NCI-H524 treated with DMSO at 0.1 percent for 48 hours (cell line): ENCODE data around the gene E2F1.
"Not testable (repeated sequence)": the region's sequence is repeated elsewhere in the genome, so short reads cannot be mapped to it uniquely, and the experiment has no call there.

Experiments
- DNase-seq: peaks from one replicate; lab custom pipeline; 2025; lab: John Stamatoyannopoulos, UW

The E2F1 gene

GRCh38 chr20:33640287-33640686 lies 45.9 kb downstream of the E2F1 start:
- DNase-seq, result no peak

DNA sequence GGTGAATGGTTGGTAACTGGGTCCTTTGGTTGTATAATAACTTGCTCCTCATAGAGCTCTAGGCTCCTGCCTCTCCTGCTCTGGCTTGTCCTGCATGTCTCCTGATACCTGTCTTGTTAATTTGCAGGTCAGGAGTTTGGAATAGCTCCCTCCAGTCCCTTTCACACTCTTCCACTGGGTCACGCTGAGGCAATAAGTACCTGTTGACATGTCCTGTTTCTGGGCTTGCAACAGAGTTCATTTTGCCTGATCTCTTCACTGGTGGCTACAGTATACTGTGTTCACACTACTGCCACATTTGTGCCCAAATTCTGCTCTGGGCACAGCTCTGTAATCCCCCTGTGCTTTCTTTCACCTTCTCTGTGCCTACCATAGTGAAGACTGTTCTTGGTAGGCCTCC lies 49.4 kb downstream of the E2F1 start:
- DNase-seq, result no peak

DNA sequence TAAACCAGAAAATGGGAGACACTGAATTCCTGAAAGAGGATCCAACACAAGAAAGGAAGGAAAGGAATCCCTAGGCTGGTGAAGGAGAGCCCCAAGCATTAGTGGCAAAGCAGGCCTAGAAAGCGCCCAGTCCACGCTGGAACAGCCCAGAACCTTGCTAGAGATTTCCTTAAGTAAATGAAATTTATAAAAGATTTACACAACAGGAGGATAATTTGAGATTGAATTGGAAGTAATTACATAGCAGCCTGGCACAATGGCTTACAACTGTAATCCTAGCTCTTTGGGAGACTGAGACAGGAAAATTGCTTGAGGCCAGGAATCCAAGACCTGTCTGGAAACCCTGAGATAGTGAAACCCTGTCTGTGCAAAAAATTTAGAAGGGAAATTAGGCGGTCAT lies 50.8 kb downstream of the E2F1 start:
- no peak for DNase-seq

DNA sequence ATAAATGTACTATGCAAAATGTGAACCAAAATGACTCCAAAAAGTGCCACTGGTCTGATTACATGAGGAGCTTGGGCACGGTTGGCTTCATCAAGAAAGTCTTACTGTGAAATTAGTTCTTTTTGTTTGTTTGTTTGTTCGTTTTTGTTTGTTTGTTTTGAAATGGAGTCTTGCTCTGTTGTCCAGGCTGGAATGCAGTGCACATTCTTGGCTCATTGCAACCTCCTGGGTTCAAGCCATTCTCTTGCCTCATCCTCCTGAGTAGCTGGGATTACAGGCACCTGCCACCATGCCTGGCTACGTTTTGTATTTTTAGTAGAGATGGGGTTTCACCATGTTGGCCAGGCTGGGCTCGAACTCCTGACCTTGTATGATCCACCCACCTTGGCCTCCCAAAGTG lies 54.3 kb downstream of the E2F1 start:
- not testable (repeated sequence) for DNase-seq

DNA sequence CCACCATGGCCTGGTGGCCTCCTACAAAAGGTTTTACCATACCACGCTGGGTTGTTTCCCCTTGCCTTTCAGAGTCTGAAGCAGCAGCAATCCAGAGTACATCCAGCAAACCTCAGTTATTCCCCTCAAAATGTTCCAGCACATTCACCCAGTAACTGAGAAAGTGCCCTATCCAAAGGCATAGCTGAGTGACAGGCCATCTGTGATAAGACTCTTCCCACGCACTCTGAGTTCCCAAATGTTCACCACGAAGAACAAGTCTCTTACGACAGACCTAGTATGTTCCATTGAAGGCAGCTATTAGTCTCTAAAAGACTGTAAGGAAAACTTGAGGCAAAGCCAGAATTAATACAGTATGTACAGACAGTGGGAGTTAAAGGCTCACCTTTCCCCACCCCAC lies 55.7 kb downstream of the E2F1 start:
- DNase-seq, result no peak

DNA sequence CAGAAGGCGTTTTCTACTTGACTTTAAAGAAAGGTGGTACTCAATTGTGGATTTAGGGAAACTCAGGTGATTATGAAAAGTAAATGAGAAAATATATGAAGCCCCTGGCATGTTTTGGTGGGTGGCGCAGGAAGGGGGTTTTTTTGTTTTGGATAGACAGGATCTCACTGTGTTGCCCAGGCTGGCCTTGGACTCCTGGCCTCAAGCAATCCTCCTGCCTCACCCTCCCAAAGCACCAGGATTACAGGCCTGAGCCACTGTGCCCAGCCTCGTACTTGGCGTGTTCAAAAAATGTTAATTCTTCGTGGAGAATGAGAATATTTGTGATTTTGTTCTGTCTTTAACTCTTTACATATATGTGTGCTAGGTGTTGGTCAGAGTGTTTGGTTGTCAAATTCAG lies 56.2 kb downstream of the E2F1 start:
- no peak for DNase-seq

DNA sequence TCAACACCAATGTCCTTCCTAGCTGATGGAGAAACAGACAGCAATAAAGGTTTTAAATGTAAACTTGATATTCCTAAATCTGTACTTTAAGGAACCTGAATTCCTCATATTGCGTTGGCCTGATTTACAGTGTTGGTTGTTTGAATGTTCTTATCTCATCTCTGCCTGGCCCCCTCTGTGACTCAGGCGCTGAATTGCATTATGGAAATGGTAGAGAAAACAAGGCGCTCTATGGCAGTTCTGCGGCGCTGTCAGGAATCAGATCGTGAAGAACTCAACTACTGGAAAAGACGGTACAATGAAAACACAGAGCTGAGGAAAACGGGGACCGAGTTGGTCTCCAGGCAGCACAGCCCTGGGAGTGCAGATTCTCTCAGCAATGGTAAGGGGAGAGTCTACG lies 56.7 kb downstream of the E2F1 start:
- no peak for DNase-seq

- no peak for DNase-seq
Observed at GRCh38 chr20:33627577-33628216, 58.5 kb downstream of the E2F1 start.

DNA sequence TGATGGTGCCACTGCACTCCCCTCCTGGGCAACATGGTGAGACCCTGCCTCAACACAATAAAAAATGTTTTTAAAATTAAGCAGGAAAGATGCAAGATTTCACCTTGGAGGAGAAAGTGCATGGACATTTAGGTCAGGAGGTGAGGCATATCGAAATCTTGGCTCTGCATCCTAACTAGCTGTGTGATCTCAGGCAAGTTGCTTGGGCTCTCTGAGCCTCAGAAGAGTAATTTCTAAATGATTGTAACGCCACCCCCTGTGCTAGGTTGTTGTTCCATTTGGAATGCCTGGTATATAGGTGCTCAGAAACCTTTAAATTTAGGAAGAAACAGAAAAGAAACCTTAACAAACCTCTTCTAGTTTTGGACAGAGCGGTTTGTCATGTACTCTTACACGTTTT lies 60.0 kb downstream of the E2F1 start:
- no peak for DNase-seq
